ENCODE measurements around the gene IDH3B.
"Not testable (repeated sequence)": the region's sequence is repeated elsewhere in the genome, so short reads cannot be mapped to it uniquely, and the experiment has no call there.

Gene IDH3B

DNA sequence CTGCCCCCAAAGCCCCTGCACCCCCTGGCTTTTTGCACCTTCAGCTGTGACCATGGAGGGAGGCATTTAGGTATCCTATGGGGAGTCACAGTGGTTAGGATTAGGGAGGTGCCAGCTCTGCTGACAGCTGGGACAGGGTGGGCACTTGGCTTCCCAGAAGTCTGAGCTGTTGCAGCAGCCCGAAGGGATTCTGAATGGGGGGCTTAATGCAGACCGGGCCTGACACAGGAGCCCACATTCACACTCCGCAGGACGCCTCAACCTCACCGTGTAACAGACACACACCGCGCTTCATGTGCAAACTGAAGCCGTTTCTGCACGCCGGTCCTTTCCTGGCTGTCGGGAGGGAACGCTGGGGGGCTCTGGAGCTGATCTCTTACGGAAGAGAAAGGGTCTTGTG is 30.5 kb upstream of the IDH3B start:
- no peak for DNase-seq (ENCODE audit: low spot score)

DNA sequence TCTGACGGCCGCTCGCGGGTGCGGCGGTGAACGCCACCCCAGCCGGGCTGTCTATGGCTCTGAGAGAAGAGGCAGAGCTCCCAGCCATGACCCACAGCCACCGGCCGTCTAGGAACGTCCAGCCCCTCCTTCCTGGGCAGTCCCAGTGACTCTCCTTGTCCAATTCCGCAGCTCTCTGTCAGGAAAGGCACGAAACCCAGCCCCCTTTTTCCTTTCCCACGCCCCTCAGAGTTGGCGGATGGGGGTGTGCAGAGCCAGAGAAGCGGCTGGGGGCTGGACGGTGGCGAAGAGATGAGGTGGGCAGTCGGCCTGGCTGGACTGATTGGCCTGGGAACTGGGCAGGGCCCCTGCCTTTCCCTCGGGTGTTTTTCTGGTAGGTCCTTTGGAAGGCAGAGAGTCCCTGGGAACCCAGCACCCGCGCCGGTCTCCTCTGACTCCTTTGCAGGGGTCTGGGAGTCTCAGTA is 30.0 kb upstream of the IDH3B start:
- DNase-seq (ENCODE audit: low spot score): no peak

DNA sequence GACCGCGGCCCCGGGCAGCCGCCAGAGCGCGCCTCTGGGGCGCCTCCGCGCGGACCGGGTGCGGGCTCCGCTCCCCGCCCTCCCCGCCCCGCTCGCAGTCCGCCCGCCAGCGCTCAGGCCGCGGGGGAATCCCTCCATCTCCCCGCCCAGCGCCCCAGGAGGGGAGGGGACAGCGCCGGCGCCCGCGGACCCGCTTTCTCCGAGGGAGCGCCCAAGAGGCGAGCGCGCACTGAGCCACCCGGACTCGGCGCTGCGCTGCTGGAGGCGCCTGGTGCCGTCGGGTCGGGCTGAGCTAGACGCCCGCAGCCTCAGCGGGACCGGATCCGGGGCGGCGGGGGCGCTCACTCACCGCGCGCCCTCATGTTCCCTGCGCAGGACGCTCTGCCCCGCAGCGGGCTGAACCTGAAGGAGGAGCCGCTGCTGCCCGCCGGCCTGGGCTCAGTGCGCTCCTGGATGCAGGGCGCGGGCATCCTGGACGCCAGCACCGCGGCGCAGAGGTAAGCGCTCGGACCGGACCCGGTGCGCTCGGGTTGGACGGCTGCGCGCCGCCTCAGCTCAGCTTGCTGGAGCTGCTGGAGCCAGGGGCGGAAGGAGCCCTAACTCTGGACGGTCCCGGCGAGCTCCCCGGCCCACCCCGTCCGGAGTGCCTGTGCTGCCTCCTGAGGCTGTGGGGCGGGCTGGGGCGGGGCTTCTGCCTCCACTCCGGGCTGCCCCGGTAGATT is 29.4 kb upstream of the IDH3B start:
- peak; percentile 24 for DNase-seq (ENCODE audit: low spot score)

- no peak for DNase-seq (ENCODE audit: low spot score)
These were observed 28.9 kb upstream of the IDH3B start for GRCh38 chr20:2692886-2693285.

GRCh38 chr20:2692036-2692885 is 28.2 kb upstream of the IDH3B start, which contains the start of gene EBF4:
EBF4 (plus strand) TSS chr20:2692780; CDS start chr20:2693646, 866 bp downstream.
- no peak for DNase-seq (ENCODE audit: low spot score)

GRCh38 chr20:2691663-2692035 is 27.6 kb upstream of the IDH3B start:
- no peak for DNase-seq (ENCODE audit: low spot score)

DNA sequence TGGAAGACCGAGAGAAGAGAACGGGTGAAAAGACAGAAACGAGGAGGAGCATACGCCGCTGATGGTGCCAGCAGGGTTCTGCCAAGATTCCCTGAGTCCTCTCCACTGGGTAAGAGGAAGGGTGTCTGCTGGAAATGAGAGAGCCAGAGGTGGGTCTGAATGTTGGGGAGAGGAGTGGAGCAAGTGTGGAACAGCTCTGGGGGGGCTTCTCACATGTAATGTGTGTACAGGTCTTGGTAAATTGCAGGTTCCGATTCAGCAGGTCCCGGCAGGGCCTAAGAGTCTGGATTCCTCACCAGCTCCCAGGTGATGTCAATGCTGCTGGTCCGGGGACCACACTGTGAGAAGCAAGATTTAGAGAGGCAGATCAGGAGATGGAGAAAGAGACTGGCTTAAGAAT is 27.1 kb upstream of the IDH3B start:
- DNase-seq (ENCODE audit: low spot score): no peak

- no peak for DNase-seq (ENCODE audit: low spot score)
These were observed 26.7 kb upstream of the IDH3B start for GRCh38 chr20:2690718-2691117.

- no peak for DNase-seq (ENCODE audit: low spot score)
These were observed 26.2 kb upstream of the IDH3B start for GRCh38 chr20:2690213-2690612.

DNA sequence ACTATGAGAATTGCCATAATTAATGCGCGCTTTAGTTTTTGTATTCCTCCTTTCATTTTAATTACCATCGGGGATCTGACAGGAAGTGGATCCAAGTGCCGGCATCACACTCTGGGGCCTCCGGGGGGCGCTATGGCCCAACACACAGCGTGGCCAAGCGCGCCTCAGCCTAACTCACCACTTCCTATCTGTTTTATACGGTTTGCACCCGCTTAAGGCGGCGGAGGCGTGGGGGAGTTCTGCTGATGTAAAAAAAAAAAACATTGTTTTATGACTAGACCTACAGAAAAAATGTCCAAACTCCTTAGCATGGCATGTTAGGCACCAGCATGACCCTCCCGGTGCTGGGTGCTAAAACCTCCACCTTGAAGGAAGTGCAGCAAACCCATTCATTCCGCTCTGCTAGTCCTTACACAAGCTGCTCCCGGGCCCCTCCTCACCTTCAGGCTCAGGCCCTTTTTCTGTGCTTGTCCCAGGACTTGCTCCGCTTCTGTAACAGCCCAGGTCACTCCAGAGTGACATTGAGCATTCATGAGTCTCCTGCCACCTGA is 24.1 kb upstream of the IDH3B start:
- DNase-seq (ENCODE audit: low spot score): peak; percentile 42

- no peak for DNase-seq (ENCODE audit: low spot score)
These were observed 23.5 kb upstream of the IDH3B start for GRCh38 chr20:2687514-2687913.

- DNase-seq (ENCODE audit: low spot score): not testable (repeated sequence)
These were observed 20.8 kb upstream of the IDH3B start for GRCh38 chr20:2684817-2685216.

- DNase-seq (ENCODE audit: low spot score): not testable (repeated sequence)
These were observed 18.0 kb upstream of the IDH3B start for GRCh38 chr20:2682040-2682439.

GRCh38 chr20:2680046-2680445 is 16.0 kb upstream of the IDH3B start:
- DNase-seq (ENCODE audit: low spot score): no peak

- no peak for DNase-seq (ENCODE audit: low spot score)
These were observed 9.4 kb upstream of the IDH3B start for GRCh38 chr20:2673453-2673852.

- DNase-seq (ENCODE audit: low spot score): no peak
These were observed 8.4 kb upstream of the IDH3B start for GRCh38 chr20:2672446-2672845.

GRCh38 chr20:2671977-2672376 is 8.0 kb upstream of the IDH3B start:
- DNase-seq (ENCODE audit: low spot score): no peak

DNA sequence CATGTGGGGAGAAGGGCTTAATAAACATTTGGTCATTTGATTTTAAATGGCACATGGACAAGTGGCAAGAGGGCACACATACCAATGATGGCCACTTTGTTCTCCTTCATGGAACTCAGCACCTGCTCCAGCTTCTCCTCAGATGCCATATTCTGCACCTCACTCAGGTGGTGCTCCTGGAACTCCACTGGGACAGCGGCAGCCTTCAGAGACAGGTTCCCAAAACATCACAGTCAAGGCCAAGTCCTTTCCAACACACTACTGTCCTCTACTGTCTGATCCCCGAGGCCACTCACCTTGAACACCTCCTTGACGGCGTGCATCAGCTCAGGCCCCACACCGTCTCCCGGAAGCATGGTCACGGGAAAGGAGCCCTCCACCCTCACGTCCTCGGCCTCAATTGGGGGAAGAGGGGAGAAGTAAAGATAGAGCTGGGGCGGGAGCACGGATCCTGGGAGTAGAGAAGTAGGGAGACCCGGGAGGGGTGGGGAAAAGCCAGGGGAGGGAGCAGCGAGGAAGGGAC is 591 bp downstream of the IDH3B start:
- no peak for DNase-seq (ENCODE audit: low spot score)

DNA sequence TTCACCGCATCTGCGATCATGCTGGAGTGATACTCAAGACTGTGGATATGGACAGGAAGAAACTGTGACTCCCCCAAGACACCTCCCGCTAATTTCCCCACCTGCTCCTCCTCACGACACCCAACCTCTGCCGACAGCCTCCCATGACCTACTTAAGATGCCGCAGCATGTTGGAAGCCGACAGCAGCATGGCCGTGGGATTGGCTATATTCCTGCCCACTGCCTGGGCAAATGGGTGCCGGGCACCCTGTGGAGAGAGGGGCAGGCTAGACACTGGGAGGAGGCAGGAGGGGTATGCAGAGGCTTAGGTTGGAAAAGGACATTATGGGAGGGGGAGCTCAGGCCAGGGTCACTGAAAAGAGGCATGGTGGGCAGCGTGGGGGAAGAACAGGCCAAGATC is 4.5 kb downstream of the IDH3B start:
- DNase-seq (ENCODE audit: low spot score): no peak

DNA sequence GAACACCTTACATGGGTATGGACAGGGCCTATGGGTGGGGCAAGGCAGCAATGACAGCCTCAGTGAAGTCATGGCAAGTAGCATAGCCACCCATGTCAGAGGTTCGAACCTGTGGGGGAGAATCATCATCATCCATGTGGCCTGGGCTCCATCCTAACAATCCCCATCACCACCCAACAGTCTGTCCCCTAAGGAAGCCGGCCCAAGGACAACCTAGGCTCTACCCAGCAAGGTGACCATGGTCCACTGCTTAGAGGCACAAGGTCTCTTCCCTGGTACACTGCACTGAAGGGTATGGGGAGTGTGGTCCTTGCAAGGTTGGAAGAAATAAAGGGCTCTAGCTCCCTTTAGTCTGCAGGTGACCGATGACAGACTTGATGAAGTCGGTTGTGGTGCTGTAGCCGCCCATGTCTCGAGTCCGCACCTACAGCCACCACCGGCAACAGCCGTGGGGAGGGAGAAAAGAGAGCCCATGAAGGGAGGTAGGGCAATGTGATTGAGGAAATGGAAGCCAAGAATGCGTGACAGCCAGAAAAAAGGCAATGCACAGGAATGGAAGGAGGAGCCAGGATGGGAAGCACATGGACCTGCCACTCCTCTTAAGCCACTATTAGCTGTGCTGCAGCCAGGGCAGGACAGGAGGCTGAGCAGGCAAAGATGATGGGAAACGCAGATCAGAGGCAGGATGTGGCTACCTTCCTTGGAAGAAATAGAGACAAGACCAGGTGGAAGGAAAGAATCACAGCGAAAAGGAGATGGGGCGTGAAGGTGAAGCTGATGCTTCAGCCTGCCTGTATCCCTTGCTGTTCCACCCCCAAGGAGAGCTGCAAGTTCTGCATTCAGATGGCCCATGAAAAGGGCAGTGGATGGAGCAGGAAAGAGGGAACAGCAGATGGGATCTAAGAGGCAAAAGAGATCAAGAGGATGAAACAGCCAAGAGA is 5.3 kb downstream of the IDH3B start:
- DNase-seq (ENCODE audit: low spot score): no peak

DNA sequence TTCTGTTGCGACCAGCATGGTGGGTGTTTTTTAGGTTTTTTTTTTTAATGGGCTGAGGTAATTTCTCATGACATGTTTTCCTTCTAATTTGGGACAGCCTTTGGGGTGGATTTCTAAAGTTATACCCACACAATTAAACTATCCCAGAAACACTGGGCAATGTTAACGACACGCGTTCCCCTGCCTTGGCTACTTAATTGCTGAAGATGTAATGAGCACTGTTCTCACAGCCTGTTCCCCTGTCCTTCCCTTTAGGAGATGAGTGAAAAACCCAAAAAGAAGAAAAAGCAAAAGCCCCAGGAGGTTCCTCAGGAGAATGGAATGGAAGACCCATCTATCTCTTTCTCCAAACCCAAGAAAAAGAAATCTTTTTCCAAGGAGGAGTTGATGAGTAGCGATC is 6.3 kb downstream of the IDH3B start:
- no peak for DNase-seq (ENCODE audit: low spot score)

GRCh38 chr20:2657241-2657640 is 6.8 kb downstream of the IDH3B start:
- no peak for DNase-seq (ENCODE audit: low spot score)
